ENCODE measurements around the gene CEP41. TPM values are rescaled to one million over a fixed set of nuclear protein-coding genes. Genes with fewer than 3 reads are reported as not detected.
"Not testable (repeated sequence)": the region's sequence is repeated elsewhere in the genome, so short reads cannot be mapped to it uniquely, and the experiment has no call there.

Gene CEP41
- total RNA-seq, 4 donors from 2014 or later: 1.8 to 6.2 (median 1.9) TPM

DNA sequence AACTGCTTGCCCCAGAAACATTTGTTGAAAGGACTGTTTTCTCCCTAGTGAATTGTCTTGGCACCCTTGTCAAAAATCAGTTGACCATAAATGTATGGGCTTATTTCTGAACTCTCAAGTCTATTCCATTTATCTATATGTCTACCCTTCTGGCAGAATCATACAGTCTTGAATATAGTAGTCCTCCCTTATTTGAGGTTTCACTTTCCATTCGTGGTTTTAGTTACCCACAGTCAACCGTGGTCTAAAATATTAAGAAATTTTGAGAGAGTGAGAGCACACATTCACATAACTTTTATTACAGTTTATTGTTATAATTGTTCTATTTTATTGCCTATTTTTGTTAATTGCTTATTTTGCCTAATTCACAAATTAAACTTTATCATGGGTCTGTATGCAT is 17.4 kb upstream of the CEP41 start:
- no peak for TF ChIP-seq POLR2A (IDR thresholded peaks at IDR 0.05)
- TF ChIP-seq, protein P1, sequence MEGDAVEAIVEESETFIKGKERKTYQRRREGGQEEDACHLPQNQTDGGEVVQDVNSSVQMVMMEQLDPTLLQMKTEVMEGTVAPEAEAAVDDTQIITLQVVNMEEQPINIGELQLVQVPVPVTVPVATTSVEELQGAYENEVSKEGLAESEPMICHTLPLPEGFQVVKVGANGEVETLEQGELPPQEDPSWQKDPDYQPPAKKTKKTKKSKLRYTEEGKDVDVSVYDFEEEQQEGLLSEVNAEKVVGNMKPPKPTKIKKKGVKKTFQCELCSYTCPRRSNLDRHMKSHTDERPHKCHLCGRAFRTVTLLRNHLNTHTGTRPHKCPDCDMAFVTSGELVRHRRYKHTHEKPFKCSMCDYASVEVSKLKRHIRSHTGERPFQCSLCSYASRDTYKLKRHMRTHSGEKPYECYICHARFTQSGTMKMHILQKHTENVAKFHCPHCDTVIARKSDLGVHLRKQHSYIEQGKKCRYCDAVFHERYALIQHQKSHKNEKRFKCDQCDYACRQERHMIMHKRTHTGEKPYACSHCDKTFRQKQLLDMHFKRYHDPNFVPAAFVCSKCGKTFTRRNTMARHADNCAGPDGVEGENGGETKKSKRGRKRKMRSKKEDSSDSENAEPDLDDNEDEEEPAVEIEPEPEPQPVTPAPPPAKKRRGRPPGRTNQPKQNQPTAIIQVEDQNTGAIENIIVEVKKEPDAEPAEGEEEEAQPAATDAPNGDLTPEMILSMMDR (IDR thresholded peaks at IDR 0.05 in 4 of 5, conservative IDR thresholded peaks at IDR 0.05 in 1 of 5): no peak

DNA sequence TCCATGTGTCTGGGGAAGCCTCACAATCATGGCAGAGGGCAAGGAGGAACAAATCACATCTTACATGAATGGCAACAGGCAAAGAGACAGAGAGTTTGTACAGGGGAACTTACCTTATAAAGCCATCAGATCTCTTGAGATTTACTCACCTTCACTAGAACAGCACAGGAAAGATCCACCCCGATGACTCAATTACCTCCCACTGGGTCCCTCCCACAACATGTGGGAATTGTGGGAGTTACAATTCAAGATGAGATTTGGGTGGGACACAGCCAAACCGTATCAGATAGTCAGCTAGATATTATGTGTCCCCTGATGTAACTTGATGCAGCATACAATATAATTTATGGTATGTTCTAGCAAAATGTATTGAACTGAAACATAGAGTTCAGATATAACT is 14.1 kb upstream of the CEP41 start:
- Histone ChIP-seq H3K4me3 (no peak overlapping the region), H3K27me3 (no peaks in the 10 kb centered on the region), H3K27ac (no peak overlapping the region), H3K9me3 (no peaks in the 10 kb centered on the region), H3K4me1 (no peaks in the 10 kb centered on the region), H3K36me3 (no peaks in the 10 kb centered on the region)
- ATAC-seq: no peak
- in situ Hi-C loops (cut with MboI; ENCODE audit: low sequenced_read_pairs in 4 of 4) (no loop called here), intact Hi-C loops (cut with DNase I; ENCODE audit: low total_unique reads) (no loop called here)
- no peak for DNase-seq
- no peak for TF ChIP-seq POLR2A (IDR thresholded peaks at IDR 0.05)
- TF ChIP-seq, protein P1 (IDR thresholded peaks at IDR 0.05 in 4 of 5, conservative IDR thresholded peaks at IDR 0.05 in 1 of 5): no peak

More for the DNA sequence above, 17.4 kb upstream of the CEP41 start:
- Histone ChIP-seq H3K27me3 (no peaks in the 10 kb centered on the region), H3K36me3 (no peaks in the 10 kb centered on the region), H3K4me3 (no peak overlapping the region), H3K4me1 (no peaks in the 10 kb centered on the region), H3K27ac (no peak overlapping the region), H3K9me3 (no peaks in the 10 kb centered on the region)
- in situ Hi-C loops (cut with MboI; ENCODE audit: low sequenced_read_pairs in 4 of 4) (no loop called here), intact Hi-C loops (cut with DNase I; ENCODE audit: low total_unique reads) (no loop called here)
- no peak for DNase-seq
- no peak for ATAC-seq

DNA sequence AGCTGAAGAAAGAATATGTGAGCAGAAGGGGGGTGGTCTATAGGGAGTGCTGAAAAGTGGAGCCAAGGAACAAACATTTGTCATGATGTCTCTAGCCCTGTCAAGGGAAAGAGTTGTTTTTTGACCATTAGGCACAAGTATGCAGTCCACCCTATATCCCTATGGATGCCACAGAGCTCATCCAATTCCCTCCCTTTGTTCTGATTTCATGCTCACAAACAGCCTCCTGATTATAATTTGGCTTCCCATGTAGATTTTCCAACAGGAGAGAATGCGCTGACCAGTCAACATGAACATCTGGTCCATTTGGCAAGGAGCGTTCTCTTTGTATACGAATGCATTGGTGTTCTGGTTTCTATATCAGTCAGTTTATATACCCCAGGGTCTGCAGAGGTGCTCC is 12.1 kb upstream of the CEP41 start:
- Histone ChIP-seq H3K27me3 (no peaks in the 10 kb centered on the region), H3K4me1 (no peaks in the 10 kb centered on the region), H3K36me3 (no peaks in the 10 kb centered on the region), H3K9me3 (no peaks in the 10 kb centered on the region), H3K27ac (no peak overlapping the region), H3K4me3 (no peak overlapping the region)
- DNase-seq (no peak), ATAC-seq (no peak)
- in situ Hi-C loops (cut with MboI; ENCODE audit: low sequenced_read_pairs in 4 of 4): no loop called here
- TF ChIP-seq, protein P1 (IDR thresholded peaks at IDR 0.05 in 4 of 5, conservative IDR thresholded peaks at IDR 0.05 in 1 of 5): no peak
- no peak for TF ChIP-seq POLR2A (IDR thresholded peaks at IDR 0.05)
- intact Hi-C loops (cut with DNase I; ENCODE audit: low total_unique reads): no loop called here

DNA sequence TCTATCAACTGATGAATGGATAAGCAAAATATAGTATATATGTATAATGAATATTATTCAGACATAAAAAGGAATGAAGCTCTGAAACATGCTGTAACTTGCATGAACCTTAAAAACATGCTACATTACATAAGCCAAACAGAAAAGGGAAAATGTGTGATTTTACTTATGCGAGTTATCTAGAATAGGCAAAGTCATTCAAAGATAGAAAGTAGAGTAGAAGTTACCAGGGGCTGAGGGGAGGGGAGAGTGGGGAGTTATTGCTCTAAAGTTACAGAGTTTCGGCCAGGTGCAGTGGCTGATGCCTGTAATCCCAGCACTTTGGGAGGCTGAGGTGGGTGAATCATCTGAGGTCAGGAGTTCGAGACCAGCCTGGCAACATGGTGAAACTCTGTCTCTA is 10.5 kb upstream of the CEP41 start:
- DNase-seq; in situ Hi-C loops (cut with MboI; ENCODE audit: low sequenced_read_pairs in 4 of 4); ATAC-seq; intact Hi-C loops (cut with DNase I; ENCODE audit: low total_unique reads); H3K36me3 ChIP-seq; H3K4me1 ChIP-seq; H3K27ac ChIP-seq; H3K9me3 ChIP-seq; H3K4me3 ChIP-seq; H3K27me3 ChIP-seq: not testable (repeated sequence)

DNA sequence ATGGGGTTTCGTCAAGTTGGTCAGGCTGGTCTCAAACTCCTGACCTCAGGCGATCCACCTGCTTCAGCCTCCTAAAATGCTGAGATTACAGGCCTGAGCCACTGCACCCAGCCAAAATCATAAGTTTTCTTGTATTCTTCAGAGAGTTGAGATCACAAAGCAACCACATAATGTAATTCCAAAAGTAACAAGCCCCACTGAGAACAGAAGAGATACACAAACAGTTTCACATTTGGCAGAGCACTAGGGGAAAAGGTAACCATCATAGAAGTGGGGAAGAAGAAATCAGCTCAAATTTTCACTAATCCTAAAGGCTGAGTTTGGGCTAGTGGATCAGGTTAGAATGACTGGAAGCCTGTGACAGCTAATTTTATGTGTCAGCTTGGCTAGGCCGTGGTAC is 5.4 kb upstream of the CEP41 start:
- no peaks in the 10 kb centered on the region for H3K9me3 ChIP-seq

DNA sequence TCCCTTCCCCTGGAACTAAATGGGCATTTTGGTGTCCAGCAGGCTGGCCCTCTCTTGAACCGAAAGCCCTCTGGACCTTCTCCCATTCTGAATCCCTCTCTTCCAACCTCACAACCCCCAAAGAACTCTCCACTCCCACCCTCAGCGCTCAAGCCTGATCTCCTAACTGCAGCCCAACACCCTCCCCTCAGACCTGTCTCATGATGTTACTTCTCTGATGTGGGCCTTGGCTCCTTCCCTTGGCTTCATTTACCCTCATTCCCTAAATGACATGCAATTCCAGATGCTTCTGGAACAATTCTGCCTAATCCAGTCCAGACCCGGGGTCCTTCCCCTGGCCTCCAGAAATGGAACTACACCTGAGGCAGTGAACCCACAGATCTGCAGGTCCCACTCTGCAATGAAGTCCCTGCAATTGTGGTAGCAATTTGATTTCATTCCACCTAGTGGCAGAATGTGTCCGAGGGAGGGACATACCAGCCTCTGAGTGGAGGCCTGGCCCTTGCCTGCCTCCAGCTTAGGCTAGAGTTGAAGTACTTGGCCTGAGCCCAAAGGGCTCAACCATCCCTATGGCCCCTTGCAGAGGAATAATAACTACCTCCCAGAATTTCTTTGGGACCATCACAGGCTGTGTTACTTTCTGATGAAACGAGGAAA is 4.1 kb upstream of the CEP41 start:
- H3K4me1 ChIP-seq: peaks cover 0 to 9% of the 10 kb centered on the region in 2 donors
- in situ Hi-C loops (cut with MboI; ENCODE audit: low sequenced_read_pairs in 4 of 4) (no loop called here), intact Hi-C loops (cut with DNase I; ENCODE audit: low total_unique reads) (no loop called here)
- ATAC-seq (no peak), DNase-seq (no peak)
- H3K36me3 ChIP-seq: no peaks in the 10 kb centered on the region
- H3K4me3 ChIP-seq: no peak overlapping the region
- H3K9me3 ChIP-seq: no peaks in the 10 kb centered on the region
- H3K27ac ChIP-seq: no peak overlapping the region
- TF ChIP-seq, protein P1 (IDR thresholded peaks at IDR 0.05 in 4 of 5, conservative IDR thresholded peaks at IDR 0.05 in 1 of 5): no peak
- no peak for TF ChIP-seq POLR2A (IDR thresholded peaks at IDR 0.05)
- H3K27me3 ChIP-seq: no peaks in the 10 kb centered on the region

More for the DNA sequence above, 5.4 kb upstream of the CEP41 start:
- in situ Hi-C loops (cut with MboI; ENCODE audit: low sequenced_read_pairs in 4 of 4) (no loop called here), intact Hi-C loops (cut with DNase I; ENCODE audit: low total_unique reads) (no loop called here)
- DNase-seq (no peak), ATAC-seq (no peak)
- Histone ChIP-seq H3K36me3 (no peaks in the 10 kb centered on the region), H3K4me3 (no peak overlapping the region), H3K27me3 (no peaks in the 10 kb centered on the region), H3K27ac (no peak overlapping the region), H3K4me1 (peaks cover 0 to 6% of the 10 kb centered on the region in 2 donors)
- no peak for TF ChIP-seq POLR2A (IDR thresholded peaks at IDR 0.05)

Measured in gastrocnemius medialis (tissue), 4 donors.